NCI-H2227 (cell line): ENCODE results near the gene PCNX1.
A peak's percentile ranks its signal among the peaks of the same experiment; 100 is the strongest.
"Not testable (repeated sequence)": the region's sequence is repeated elsewhere in the genome, so short reads cannot be mapped to it uniquely, and the experiment has no call there.

ENCODE experiments used
- DNase-seq: peaks from one replicate; lab custom pipeline; 2025; ENCODE audit not compliant: unreplicated experiment; lab: John Stamatoyannopoulos, UW

PCNX1 gene

GRCh38 chr14:71006200-71006563 lies 98.9 kb downstream of the PCNX1 start:
- no peak for DNase-seq

- DNase-seq, result no peak
Observed at GRCh38 chr14:71011479-71011878, 104.2 kb downstream of the PCNX1 start.

- DNase-seq, result no peak
Observed at GRCh38 chr14:71012888-71013287, 105.6 kb downstream of the PCNX1 start.

- no peak for DNase-seq
Observed at GRCh38 chr14:71013551-71014192, 106.4 kb downstream of the PCNX1 start.

GRCh38 chr14:71019917-71020316 lies 112.7 kb downstream of the PCNX1 start:
- DNase-seq, result not testable (repeated sequence)

- DNase-seq, result no peak
Observed at GRCh38 chr14:71021347-71022011, 114.2 kb downstream of the PCNX1 start.

GRCh38 chr14:71022012-71022869 lies 115.0 kb downstream of the PCNX1 start:
- DNase-seq, result no peak

GRCh38 chr14:71022939-71023338 lies 115.7 kb downstream of the PCNX1 start:
- no peak for DNase-seq

- DNase-seq, result no peak
Observed at GRCh38 chr14:71029236-71029781, 122.0 kb downstream of the PCNX1 start.

- no peak for DNase-seq
Observed at GRCh38 chr14:71031000-71031399, 123.7 kb downstream of the PCNX1 start.

GRCh38 chr14:71036433-71036832 lies 129.2 kb downstream of the PCNX1 start:
- no peak for DNase-seq

- no peak for DNase-seq
Observed at GRCh38 chr14:71048393-71048792, 141.1 kb downstream of the PCNX1 start.

- DNase-seq, result no peak
Observed at GRCh38 chr14:71049435-71050133, 142.3 kb downstream of the PCNX1 start.

GRCh38 chr14:71050227-71050823 lies 143.1 kb downstream of the PCNX1 start:
- DNase-seq, result peak; percentile 3

- no peak for DNase-seq
Observed at GRCh38 chr14:71054706-71055105, 147.4 kb downstream of the PCNX1 start.

GRCh38 chr14:71056168-71056567 lies 148.9 kb downstream of the PCNX1 start:
- no peak for DNase-seq

- no peak for DNase-seq
Observed at GRCh38 chr14:71060274-71060673, 153.0 kb downstream of the PCNX1 start.

- no peak for DNase-seq
Observed at GRCh38 chr14:71060825-71061455, 153.7 kb downstream of the PCNX1 start.

GRCh38 chr14:71061458-71061857 lies 154.2 kb downstream of the PCNX1 start:
- no peak for DNase-seq
